Stimulated activated CD4-positive, alpha-beta T cell treated with anti-CD3 and anti-CD28 coated beads, Interleukin-4, amount 100 ng/mL, for 24 hours (primary cell): ENCODE results near the gene ELMO1.

Experiments used
- DNase-seq: peaks from one replicate; pipeline ENCODE4 v3.0.0-alpha.2; 2020

The ELMO1 gene

GRCh38 chr7:37365405-37365804, 83.3 kb downstream of the ELMO1 start:
- DNase-seq = no peak

GRCh38 chr7:37364856-37365255, 83.8 kb downstream of the ELMO1 start:
- DNase-seq = no peak

- no peak for DNase-seq
These were observed 84.8 kb downstream of the ELMO1 start for GRCh38 chr7:37363536-37364491.

DNA sequence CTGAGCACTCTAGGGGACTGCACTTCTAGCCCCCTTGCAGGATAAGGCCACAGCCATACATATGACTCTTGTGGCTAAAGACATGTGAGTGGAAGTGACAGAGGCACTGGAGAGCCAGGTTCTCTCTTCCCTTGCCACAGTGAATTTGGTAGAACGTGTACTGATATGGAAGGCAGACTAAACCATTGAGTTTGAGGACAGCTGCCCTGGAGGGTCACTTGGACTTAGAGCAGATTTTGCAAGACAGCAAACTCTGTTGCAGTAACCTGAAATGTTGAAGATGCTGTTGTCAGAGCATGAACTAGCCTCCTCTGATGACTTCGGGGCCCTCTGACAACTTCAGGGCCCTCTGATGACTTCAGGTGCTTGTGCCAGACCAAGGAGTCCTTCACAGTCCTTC, 85.9 kb downstream of the ELMO1 start:
- DNase-seq = no peak

DNA sequence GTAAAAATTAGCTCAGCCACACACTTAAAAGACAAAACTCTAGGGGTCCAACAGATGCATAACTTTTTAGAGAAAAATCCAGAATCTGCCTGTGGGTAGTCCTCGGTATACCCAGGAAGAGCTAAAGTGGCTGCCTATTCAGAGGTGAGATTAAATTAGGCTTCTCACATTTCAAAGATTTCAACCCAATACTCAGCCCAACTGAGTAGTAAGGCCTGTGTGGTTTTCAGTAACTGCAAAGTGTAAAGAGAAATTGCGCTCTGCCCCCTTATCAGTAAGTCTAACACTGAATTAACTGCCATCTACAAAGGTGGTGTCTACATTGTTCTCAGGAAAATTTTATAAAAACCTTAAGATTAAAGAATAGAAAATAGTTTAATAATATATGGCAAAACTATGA, 88.2 kb downstream of the ELMO1 start:
- DNase-seq = no peak

DNA sequence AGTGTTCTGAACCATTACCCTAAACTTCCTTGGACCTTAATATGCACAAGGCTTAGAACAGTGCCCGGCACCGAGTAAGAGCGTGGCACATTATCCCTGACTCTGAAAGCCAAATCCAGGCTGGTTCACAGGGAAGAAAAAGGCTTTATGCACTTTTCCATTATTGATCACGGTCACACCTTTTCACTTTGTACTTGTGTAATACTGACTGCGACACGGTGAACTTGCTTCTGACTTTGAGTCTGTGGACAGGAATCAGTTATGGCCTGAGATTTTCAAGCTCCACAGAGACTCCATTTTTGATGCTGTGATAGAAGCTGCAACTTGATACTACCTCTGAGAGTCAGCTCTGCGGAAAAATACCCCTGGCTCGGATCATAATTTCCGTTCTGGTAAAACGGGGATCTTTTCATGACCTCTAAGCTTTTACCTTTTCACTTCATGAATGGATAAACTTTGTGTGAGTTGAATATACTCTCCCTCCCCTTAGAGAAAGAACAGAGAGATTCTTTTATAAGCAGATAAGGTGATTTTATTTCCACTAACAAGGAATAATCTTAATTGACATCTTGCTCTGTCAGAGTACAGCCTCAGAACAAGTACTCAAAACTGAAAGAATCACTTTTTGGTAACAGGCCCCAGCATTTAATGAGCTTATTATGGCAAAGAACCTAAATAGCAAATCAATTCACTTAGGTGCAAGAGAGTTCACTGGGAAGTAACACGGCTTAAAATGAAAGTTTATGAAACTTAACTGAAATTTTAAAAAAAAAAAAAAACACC, 88.8 kb downstream of the ELMO1 start:
- DNase-seq = peak; percentile 41

DNA sequence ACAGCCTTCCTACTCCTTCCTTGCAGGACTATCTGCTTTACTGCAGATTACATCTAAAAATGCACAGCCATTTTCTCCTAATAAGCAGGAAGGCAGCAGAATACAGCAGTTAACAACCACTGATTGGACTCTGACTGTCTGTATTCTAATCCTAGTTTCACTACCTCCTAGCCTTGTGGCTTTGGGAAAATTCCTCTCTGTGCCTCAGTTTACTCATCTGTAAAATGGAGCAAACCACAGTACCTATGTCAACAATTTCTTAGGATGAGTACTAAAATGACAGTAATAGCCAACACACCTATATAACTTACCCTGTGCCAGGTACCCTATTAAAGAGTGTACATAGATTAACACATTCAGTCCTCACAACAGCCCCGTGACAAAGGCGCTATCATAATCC, 89.5 kb downstream of the ELMO1 start:
- no peak for DNase-seq

DNA sequence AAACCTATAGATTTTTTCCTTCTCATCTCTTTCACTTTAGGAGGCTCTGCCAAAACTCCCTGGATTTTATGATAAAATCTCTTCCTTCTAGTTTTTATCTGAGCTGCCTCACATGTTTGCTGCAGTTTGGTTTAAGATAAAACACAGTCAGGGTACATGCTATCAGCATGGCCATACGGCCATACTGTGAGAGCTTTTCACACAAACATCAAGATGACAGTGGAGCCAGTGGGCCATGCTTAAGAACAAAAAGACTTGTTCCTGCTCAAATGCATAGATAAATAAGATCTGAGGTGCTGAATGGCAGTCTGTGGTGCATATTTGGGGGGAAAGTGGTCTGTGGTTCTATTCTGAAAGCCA, 91.0 kb downstream of the ELMO1 start:
- DNase-seq = no peak

DNA sequence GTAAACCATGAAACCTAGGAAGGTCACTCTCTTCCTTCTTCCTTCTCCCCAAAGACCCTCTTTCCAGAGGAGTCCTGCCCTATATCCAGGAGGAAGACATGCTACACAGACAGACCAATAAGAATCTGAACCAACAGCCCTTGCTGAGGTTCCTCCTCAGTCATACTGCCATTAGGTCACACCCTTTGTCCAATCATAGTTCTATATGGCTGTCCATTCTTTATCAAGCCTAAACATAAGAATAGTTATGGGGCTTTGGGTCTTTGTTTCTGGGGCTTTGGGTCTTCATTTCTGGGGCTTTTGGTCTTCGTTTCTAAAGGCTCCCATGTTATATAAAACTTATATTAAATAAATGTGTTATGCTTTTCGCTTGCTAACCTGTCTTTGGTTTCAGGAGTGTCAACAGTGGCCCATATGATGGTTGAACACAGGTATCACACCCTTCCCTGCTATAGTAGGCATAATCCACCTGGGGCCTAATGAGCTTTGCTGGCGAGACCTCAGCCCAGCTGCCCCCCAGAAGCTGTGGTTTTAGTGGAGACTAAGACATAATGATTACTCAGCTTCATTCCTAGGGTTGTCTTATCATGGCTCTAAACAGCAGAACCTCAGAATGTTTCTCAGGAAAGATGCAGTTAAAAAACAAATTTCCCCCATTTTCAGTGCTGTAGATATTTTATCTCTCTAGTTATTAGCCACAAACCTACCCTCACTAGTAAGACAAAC, 91.6 kb downstream of the ELMO1 start:
- no peak for DNase-seq

- peak; percentile 82 for DNase-seq
These were observed 94.0 kb downstream of the ELMO1 start for GRCh38 chr7:37354656-37355131.

- DNase-seq = no peak
These were observed 94.6 kb downstream of the ELMO1 start for GRCh38 chr7:37353949-37354655.

DNA sequence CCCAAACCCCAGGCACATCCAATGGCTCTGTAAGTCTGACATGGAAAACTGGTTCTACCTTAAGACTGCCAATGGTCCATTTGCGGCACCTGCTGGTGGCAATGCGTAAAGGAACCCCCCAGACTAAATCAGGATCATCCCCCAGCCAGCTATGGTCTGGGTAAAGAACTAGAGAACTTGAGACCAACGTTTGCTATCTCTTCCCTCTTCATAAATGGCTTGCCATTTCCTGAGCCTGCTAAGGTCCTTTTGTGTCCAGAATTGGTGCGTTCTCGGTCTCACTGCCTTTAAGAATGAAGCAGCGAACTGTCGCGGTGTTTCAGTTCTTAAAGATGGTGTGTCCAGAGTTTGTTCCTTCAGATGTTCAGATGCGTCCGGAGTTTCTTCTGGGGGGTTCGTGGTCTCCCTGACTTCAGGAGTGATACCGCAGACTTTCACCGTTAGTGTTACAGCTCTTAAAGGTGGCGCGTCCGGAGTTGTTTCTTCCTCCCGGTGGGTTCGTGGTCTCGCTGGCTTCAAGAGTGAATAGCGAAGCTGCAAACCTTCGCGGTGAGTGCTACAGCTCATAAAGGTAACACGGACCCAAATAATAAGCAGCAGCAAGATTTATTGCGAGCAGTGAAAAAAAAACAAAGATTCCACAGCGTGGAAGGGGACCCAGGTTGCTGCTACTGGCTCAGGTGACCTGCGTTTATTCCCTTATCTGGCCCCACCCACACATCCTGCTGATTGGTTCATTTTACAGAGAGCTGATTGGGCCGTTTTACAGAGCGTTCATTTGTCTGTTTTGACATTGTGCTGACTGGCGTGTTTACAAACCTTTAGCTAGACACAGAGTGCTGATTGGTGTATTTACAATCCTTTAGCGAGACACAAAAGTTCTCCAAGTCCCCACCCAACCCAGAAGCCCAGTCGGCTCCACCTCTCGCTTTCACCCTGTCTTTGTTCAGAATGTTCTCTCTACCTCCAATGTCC, 95.4 kb downstream of the ELMO1 start:
- peak; percentile 81 for DNase-seq

DNA sequence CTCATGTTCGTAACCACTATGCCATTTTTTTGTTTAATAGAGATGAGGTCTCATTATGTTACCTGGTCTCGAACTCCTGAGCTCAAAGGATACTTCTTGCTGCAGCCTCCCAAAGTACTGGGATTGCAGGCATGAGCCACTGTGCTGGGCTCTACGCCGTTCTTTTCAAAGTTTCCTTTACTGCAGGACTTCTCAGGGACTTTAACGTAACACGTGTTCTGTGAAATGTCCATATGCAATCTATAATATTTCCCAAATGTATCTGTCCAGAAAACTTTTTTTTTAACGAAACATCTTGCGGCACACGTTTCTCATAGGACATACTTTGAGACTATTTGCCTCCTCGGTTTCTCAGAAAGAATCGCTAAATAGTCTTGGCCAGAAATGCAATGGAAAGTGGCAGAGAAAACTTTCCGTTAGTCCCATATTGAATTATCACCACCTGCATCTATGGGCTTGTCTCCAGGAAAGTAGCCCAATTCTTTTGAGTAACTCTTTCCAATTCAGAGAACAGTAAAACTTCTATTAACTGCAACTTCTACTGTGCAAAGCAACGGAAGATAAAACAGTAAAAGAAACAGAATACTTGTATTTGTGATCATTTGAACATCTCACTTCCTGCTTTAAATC, 96.3 kb downstream of the ELMO1 start:
- DNase-seq = no peak

DNA sequence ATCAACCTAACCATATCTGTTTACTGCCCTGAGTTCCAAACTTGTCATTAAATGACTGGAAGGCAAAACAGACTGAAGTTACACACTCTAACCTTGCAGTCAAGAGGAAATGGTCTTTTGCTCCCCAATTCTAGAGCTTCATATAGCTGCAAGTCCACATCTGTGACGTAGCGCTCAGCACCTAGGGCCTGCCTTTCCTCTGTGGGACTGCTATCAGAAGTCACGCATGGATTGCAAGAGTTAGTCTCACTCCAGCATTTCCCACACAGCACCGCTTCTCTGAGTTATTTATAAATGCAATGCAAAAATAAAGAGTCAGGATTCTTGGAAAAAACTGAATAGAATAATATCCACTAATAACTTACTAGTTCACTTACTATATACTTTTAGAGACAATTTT, 96.9 kb downstream of the ELMO1 start:
- no peak for DNase-seq

- no peak for DNase-seq
These were observed 98.6 kb downstream of the ELMO1 start for GRCh38 chr7:37349979-37350590.

DNA sequence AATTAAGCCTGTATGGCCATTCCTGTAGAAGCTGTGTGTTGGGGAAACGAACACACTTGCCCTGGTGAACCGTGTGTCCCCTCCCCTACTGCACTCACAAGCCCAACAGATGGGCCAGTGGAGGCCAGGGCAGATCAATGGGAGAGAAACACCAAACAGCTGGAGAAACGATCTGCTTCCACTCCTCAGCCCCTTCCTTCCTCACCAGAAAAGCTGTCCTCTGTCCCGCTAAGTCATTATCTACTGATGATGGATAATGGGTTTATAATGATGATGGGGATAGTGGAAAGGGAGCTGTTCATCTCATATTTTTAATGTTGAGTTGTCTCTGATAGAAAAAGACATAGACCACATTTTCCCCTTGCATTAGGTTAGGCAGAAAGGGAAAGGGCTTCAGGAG, 99.7 kb downstream of the ELMO1 start:
- DNase-seq = no peak

GRCh38 chr7:37346761-37347160, 101.9 kb downstream of the ELMO1 start:
- DNase-seq = no peak

- no peak for DNase-seq
These were observed 103.6 kb downstream of the ELMO1 start for GRCh38 chr7:37344886-37345579.

DNA sequence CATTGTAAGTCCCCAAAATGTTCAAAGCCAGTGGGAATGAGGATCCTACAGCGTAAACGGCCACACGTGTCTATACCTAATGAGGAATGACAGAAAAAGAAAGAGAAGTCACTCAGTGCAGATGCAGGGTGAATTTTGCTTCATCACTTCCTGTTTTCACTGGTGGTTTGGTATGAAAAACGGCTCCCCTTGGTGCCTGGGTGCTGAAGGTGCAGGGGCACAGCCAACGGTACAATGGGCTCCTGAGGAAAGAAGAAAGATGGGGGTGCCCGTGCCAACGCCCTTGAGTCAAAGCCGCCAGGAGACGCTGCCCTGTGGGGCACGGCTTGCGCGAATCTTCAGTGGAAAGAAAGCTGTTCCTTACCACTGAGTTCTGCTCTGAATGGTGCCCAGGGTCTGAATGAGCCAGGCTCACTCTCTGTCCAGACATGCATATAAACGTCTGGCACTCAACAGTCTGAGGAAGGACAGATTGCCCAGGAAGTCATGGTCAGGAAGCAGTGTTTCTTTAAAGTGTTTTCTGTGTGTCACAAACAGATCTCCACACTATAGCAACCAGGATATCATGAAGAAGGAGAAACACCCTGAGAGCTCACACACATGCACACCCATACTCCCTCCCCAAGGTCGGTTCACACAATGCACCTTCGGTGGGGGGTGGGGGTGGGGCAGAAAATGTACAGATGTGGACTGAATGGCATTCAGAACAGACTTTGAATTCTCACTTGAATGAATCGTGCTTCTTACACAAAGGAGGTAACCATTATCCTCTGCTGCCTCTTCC, 105.8 kb downstream of the ELMO1 start:
- peak; percentile 77 for DNase-seq
